GM18868 (cell line): ENCODE results near the gene NAA80.
"Not testable (repeated sequence)": the region's sequence is repeated elsewhere in the genome, so short reads cannot be mapped to it uniquely, and the experiment has no call there.

Experiments used
- ATAC-seq: cut with Tn5 transposase; IDR thresholded peaks from one replicate; pipeline ENCODE4 v1.9.1; 2021; ENCODE audit warnings: mild to moderate bottlenecking, moderate library complexity; ENCODE audit not compliant: unreplicated experiment

NAA80 gene

GRCh38 chr3:50316657-50317242 lies 17.5 kb upstream of the NAA80 start:
- ATAC-seq = no peak

- ATAC-seq = no peak
These were observed 15.6 kb upstream of the NAA80 start for GRCh38 chr3:50314816-50315215.

- ATAC-seq = no peak
These were observed 15.1 kb upstream of the NAA80 start for GRCh38 chr3:50314342-50314741.

- ATAC-seq = not testable (repeated sequence)
These were observed 12.8 kb upstream of the NAA80 start for GRCh38 chr3:50312041-50312440.

- no peak for ATAC-seq
These were observed 5.4 kb upstream of the NAA80 start for GRCh38 chr3:50304601-50305000.

- no peak for ATAC-seq
These were observed 4.0 kb upstream of the NAA80 start, which contains the start of gene HYAL1 for GRCh38 chr3:50303013-50303815. Gene HYAL1, minus strand, starts transcription at chr3:50303574. Its CDS starts 618 bp downstream, at chr3:50302956.

- no peak for ATAC-seq
These were observed 3.1 kb upstream of the NAA80 start for GRCh38 chr3:50302095-50303012.

GRCh38 chr3:50300681-50301254 lies 1.6 kb upstream of the NAA80 start:
- ATAC-seq = no peak

- no peak for ATAC-seq
These were observed 900 bp upstream of the NAA80 start for GRCh38 chr3:50299929-50300680.

- ATAC-seq = no peak
These were observed 378 bp upstream of the NAA80 start for GRCh38 chr3:50299638-50299928.

GRCh38 chr3:50297896-50298725 lies 1.1 kb downstream of the NAA80 start:
- ATAC-seq = no peak

GRCh38 chr3:50297384-50297775 lies 1.8 kb downstream of the NAA80 start:
- no peak for ATAC-seq

- ATAC-seq = no peak
These were observed 2.4 kb downstream of the NAA80 start for GRCh38 chr3:50296721-50297383.

GRCh38 chr3:50295553-50296431 lies 3.4 kb downstream of the NAA80 start:
- ATAC-seq = no peak

- no peak for ATAC-seq
These were observed 4.5 kb downstream of the NAA80 start for GRCh38 chr3:50294492-50295403.

GRCh38 chr3:50294089-50294488 lies 5.1 kb downstream of the NAA80 start:
- no peak for ATAC-seq
